HG03354 (cell line): ENCODE results near the gene ZNF597.

ENCODE experiments used
- ATAC-seq: cut with Tn5 transposase; IDR thresholded peaks from one replicate; pipeline ENCODE4 v1.9.1; 2021; ENCODE audit warnings: mild to moderate bottlenecking; ENCODE audit not compliant: unreplicated experiment, poor library complexity, severe bottlenecking

The ZNF597 gene, protein sequence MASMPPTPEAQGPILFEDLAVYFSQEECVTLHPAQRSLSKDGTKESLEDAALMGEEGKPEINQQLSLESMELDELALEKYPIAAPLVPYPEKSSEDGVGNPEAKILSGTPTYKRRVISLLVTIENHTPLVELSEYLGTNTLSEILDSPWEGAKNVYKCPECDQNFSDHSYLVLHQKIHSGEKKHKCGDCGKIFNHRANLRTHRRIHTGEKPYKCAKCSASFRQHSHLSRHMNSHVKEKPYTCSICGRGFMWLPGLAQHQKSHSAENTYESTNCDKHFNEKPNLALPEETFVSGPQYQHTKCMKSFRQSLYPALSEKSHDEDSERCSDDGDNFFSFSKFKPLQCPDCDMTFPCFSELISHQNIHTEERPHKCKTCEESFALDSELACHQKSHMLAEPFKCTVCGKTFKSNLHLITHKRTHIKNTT

GRCh38 chr16:3443108-3444031 lies at the start of gene ZNF597, which contains the start of gene NAA60:
TSS of gene ZNF597 (minus strand) at chr16:3443504. CDS start at chr16:3443153, 351 bp downstream.
TSS of gene NAA60 (plus strand) at chr16:3443680. CDS start at chr16:3476228, 32,548 bp downstream.
- ATAC-seq, result peak; percentile 86

- no peak for ATAC-seq
These were observed 49.1 kb upstream of the ZNF597 start for GRCh38 chr16:3492356-3492755.

DNA sequence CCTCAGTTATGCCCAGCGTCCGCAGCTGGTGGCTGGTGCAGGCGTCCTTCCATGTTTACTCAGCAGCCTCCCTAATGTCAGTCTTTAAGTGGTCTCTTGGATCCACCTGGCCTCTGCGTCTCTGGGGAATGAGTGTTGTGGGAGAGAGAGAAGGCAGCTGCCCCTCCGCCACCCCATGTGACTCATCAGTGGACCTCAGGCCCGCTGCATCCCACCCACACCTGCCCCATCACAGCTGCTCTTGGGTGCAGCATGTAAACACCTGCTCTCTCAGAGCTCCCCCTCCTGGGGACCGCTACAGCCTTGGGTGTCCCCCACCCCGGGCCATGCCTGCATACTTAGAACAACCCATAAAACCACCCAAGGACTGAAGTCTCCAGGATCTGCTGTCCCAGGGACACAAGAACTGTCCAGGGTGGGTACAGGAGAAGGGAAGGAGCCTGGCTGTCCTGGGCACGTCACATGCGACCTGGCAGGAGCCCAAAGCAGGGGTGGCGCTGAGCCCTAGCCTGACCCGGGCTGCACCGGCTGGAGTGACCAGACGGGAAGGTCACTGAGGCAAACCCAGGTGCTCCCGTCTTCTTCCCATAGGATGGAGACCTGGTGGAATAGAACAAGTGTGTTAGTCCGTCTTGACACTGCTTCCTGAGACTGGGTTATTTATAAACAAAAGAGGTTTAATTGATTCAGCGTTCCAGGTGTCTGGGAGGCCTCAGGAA lies 47.8 kb upstream of the ZNF597 start:
- ATAC-seq, result no peak

GRCh38 chr16:3488801-3489200 lies 45.5 kb upstream of the ZNF597 start:
- ATAC-seq, result no peak

DNA sequence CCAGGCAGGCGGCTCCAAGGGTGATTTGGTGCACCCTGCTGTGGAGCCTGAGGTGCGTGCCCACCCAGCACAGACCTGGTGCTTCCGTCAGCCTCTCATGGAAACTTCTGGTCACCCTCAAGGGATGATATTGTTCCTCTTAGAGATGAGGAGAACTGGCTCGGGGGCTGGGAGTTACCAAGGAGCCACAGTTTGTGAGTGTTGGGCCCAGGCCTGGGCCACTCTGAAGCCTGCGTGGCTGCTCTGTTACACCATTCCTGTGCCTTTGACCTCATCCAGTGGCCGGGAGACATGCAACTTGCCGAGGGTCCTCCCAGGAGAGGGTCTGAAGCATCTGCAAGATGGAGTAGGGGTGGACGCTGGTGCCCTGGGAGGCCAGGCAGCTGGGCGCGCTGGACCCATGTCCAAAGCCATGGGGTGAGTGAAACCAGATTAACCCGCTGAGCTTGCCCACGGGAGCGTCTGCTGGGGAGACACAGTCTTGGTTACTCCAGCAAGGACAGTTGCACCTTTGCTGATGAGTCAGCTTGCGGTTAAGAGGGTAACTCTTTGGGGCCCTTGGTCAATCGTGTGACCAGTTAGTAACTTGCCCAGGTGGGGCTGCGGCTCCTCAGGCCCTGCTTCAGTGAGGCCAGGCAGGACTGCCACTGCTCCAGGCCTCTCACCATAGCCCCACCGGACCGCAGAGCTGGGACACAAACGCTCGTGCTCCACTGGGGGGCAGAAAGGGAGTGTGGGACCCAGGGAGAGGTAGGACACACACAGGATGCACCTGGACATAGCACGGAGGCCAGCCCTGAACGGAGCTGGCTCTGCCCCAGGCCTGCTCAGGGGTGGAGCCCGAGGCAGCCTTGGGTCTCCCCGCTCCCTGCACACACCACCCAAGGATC lies 44.5 kb upstream of the ZNF597 start:
- no peak for ATAC-seq

- no peak for ATAC-seq
These were observed 43.4 kb upstream of the ZNF597 start for GRCh38 chr16:3486506-3487215.

- no peak for ATAC-seq
These were observed 42.7 kb upstream of the ZNF597 start for GRCh38 chr16:3485821-3486505.

DNA sequence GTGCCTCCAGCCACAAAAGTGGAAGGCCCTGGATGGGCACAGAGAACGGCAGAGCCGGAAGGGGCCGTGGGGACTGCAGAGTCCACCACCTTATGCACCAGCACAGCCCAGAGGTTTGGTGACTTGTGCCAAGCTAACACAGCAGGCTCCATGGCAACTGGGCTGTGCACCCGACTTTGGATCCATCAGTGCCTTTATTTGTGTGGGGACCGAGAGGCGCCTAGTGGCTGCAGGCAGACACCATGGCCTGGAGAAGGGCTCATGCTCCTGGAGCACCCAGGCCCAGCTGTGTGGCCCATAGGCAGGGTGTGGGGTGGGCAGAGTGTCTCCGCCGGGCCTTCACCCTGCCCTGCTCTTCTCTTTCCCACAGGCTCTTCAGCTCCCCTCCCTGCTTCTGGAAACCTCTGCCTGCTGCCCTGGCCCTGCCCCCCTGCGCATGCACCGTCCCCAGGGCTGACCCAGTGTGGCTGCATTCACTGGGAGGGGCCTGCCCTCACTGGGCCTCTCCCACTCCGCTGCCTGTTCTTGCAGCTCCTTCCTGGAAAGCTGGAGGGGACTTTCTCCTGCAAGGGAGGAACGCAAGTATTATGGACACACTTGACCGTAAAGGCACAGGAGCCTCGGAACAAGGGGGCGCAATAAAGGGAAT lies 41.9 kb upstream of the ZNF597 start:
- no peak for ATAC-seq

DNA sequence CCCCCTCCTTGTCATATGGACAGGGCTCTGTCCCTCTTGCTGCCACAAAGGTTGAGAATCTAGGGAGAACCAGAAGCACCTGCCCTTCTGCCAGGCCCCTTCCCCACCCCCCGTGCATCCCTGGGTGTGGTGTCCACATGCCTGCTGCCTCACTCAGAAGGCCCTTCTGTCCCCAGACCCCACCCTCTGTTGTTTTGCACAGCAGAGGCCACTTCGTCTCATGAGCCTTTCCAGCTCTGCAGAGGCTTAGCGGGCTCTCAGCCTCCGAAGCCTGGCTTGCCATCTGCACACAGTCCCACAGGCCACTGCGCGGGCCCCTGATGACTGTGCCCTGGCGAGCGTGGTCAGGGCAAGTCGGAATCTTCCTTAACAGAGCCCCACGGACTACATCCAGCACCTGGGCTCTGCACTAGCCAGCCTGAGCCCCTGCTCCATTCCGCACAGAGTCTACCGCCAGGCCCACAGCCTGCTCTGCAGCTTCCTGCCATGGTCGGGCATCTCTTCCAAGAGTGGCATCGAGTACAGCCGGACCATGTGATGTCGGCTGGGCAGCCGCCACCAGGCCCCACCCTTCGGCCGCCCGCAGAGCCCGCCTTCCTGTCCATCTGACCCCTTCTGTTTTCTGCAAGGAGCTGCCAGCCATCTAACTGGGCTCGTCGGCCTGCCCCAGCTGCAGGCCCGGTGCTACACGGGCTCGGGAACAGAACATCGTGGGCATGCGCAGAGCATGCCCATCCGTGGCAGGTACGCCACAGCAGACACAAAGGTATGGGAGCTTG lies 41.2 kb upstream of the ZNF597 start:
- ATAC-seq, result no peak

DNA sequence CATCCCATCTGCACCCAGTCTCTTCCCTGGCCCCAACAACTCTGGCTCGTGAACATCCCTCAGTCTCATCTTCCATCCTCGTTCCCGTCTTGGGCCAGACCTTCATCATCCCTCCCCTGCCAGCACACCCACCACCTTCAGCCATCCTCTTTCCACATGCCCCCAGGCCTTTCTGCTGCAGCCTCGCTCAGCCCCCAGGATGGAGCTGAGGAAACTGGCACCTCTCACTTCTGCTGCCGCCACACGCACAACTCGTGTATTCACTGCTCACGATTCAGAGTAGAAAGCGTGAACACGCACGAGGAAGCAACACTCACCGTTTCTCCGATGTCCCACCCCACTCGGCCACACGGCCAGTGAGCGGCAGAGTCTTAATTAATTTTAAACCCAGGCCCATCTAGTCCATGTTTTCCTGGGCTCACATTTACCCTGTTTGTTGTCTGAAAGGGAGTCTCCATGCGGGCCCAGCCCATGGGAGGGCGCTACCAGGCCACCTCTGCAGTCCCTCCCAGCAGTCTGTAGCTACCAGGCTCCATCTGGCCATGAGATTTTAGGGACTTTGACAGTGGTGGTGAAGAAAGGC lies 39.4 kb upstream of the ZNF597 start:
- ATAC-seq, result no peak

DNA sequence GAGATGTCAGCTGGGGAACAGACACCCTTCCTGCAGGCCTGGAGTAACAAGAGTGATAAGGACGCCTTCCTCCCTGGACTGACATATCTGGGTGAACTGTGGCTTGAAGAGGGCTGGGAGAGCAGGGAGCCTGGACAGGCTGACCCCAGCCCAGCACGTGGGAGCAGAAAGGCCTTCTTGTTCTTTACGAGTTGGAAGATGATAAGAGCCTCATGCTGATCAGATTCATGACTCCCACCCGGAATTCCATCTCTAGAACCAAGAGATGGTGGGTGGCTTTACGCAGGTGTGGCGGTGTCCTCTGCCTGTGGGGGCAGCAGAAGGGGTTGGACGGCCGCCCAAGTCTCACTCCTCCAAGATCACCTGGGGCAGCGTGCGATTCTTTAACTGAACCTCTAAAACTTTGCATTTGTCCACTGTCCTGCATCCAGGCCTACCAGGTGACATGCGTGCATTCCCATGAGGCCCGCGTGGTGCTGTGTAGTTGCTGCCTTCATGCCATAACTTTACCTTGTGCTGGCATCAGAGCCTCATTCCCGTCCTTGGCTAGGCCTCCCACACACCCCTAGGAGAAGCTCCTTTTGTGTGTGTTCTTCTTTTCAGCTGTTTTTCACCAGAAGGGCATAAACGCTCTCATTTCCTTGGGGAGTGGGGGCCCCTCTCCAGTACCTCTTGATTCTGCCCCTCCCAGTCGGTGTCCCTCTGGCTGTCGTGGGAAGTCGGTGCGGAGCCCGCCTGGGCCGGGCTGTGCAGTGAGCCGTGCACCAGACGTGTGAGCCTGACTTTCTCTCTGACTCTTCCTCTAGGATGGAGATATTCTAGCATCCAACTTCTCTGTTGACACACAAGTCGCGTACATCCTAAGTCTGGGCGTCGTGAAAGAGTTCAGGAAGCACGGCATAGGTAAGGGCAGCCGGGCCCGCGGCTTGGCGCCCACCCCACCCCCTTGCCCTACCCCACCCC lies 38.7 kb upstream of the ZNF597 start:
- ATAC-seq, result no peak

- no peak for ATAC-seq
These were observed 37.8 kb upstream of the ZNF597 start for GRCh38 chr16:3480901-3481695.

DNA sequence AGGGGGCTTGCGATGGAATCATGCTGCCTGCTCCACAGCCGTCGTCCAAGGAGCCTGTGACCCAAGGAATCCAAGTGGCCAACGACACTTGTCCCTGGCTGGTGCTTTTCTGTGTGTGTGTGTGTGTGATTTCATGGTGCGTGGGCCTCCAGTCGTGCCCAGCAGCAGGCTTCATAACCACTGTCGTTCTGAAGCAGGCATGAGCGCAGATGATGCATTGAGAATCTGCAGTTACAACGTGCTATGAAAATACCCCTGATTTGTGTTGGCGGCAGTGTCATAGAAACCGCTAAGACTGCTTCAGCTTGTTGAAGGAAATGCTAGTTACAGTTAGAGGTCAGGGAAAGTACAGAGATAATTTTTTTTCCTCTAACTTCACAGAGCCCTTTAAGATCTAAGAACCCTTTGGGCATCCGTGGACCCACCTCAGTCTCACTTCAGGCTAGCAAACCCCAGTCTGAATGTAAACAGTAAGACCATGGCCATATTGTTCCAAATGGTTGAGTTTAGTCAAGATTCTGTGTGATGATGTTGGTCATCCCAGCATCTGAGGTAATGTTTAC lies 36.4 kb upstream of the ZNF597 start:
- ATAC-seq, result no peak

- ATAC-seq, result no peak
These were observed 35.1 kb upstream of the ZNF597 start for GRCh38 chr16:3478242-3478925.
